ENCODE measurements around the gene BCAS3. TPM values are rescaled to one million over a fixed set of nuclear protein-coding genes. Genes with fewer than 3 reads are reported as not detected.

The BCAS3 gene
- total and polyA plus RNA-seq, 9 donors: 9.4 to 37.0 (median 21.6) TPM

DNA sequence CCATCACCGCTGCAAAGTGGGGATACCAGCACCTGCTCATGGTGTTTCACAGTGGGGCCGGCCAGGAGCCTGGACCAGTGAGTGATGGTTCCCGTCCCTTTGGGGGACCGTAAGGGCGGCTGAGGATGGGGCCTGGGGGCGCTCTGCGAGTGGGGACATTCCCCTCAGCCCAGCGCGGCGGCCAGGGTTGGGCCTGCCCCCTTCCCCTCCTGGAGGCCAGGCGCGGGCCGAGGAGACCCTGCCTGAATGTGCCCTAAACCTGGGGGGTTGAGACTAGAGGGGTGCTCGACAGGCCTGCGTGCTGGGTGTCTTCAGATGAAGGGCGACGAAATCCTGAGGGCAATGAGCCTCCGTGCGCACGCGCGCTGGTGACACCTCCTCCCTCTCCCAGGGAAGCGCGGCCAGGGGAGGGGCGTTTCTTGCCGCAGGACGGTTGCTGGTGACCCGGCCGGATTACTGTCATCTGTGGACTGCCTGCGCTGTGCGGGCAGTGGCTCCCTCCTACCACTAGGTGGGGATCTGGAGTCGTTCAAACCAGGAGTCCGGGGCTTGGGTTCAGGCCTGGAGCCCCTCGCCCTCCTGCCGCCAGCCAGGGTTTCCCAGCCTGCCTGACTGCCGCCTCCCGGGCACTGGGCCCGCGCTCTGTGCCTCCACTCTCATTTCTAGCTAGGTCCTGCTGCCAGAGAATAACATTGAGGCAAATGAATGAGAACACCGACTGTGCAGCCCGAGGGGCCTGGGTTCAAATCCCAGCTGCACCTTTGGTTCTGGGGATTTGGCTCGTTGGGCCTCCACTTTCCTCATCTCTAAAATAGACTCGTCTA is 739.1 kb downstream of the BCAS3 start:
- no peaks in the 10 kb centered on the region for H3K36me3 ChIP-seq
- peak overlapping the region in 1 of 2 donors; percentile 39 for H3K27ac ChIP-seq
- H3K27me3 ChIP-seq: no peaks in the 10 kb centered on the region
- 16 to 20% (median 19%) methylated on average over 42 to 43 of the region's 43 CpGs for WGBS, 3 donors
- no peaks in the 10 kb centered on the region for H3K9me3 ChIP-seq
- H3K4me3 ChIP-seq: no peak overlapping the region
- TF ChIP-seq POLR2A (IDR thresholded peaks at IDR 0.05) (no peak), CTCF (IDR thresholded peaks at IDR 0.05) (peak; percentile 68 to 83 (median 73)), EP300 (IDR thresholded peaks at IDR 0.05) (no peak)
- peaks cover 8% of the 10 kb centered on the region for H3K4me1 ChIP-seq (ENCODE audit: insufficient read depth)
- DNase-seq: peak; percentile 82 to 87 (median 85)
- intact Hi-C loops (cut with DNase I): loop anchor here in 3 of 4 donors (10.0 kb wide), 5 partner anchors 138 to 648 kb away; partner anchors contain the start of genes INTS2 (in 1 of the 3) and MED13 (in 1 of the 3)

GRCh38 chr17:61418449-61418848 is 740.8 kb downstream of the BCAS3 start:
- no peaks in the 10 kb centered on the region for H3K27me3 ChIP-seq
- WGBS, 3 donors: 69 to 86% (median 70%) methylated on average over 2 of the region's 2 CpGs
- intact Hi-C loops (cut with DNase I): loop anchor here in 3 of 4 donors (10.0 kb wide), 5 partner anchors 136 to 646 kb away; partner anchors contain the start of genes INTS2 (in 1 of the 3) and MED13 (in 1 of the 3)
- H3K4me3 ChIP-seq: no peak overlapping the region
- no peak for DNase-seq
- peaks cover 5% of the 10 kb centered on the region for H3K4me1 ChIP-seq (ENCODE audit: insufficient read depth)
- H3K27ac ChIP-seq: no peak overlapping the region
- TF ChIP-seq CTCF (IDR thresholded peaks at IDR 0.05) (no peak), POLR2A (IDR thresholded peaks at IDR 0.05) (no peak), EP300 (IDR thresholded peaks at IDR 0.05) (no peak)
- H3K9me3 ChIP-seq: no peaks in the 10 kb centered on the region
- H3K36me3 ChIP-seq: no peaks in the 10 kb centered on the region

DNA sequence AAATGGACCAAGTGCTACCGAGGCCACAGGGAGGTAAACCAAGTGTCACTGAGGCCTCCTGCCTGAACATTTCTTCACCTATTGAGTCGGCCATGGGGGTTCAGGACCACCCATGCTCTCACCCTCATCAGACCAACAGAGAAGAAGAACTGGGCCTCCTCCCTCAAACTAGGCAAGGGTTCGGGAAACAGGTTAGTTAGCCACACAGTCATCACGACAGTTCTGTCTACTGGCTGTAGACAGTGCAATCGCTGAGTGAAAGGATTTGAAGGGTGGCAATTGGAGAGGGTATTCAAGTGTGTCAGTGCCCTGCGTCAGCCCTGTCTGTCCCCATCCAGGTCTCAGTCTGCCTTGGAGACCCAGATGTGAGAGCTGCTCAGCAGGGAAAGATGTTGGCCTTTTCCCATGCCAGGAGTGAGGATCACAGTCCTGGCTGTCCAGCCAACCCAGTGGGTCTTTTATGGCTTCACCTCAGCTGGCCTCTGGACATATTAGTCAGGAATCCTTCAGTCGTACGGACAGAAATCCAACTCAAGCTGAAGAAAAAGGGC is 741.9 kb downstream of the BCAS3 start:
- no peak overlapping the region for H3K4me3 ChIP-seq
- no peaks in the 10 kb centered on the region for H3K27me3 ChIP-seq
- no peaks in the 10 kb centered on the region for H3K36me3 ChIP-seq
- no peaks in the 10 kb centered on the region for H3K9me3 ChIP-seq
- no peak for DNase-seq
- no peak for TF ChIP-seq EP300 (IDR thresholded peaks at IDR 0.05)
- TF ChIP-seq CTCF (IDR thresholded peaks at IDR 0.05): no peak
- no peak for TF ChIP-seq POLR2A (IDR thresholded peaks at IDR 0.05)
- no peak overlapping the region for H3K27ac ChIP-seq
- H3K4me1 ChIP-seq (ENCODE audit: insufficient read depth): peaks cover 5% of the 10 kb centered on the region
- intact Hi-C loops (cut with DNase I): loop anchor here in 3 of 4 donors (10.0 kb wide), 5 partner anchors 135 to 645 kb away; partner anchors contain the start of genes INTS2 (in 1 of the 3) and MED13 (in 1 of the 3)
- WGBS, 3 donors: 65 to 66% (median 66%) methylated on average over 8 of the region's 8 CpGs

DNA sequence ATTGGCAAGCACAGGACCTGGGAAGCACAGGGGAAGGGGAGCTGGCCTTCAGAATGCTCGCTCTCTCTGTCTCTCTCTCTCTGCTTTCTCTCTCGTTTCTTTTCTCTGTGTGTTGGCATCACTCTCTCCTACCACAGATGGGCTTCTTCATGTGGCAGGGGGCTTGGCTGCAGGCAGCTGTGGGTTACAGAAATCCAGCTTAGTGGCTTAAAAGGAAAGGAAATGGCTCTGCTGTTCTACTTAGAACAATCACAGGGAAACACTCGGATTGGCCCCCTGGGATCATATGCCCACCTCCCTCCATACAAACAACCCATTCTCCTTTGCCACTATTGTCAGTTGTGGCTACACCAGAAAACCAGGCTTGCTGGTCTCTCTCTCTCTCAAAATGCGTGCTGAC is 742.4 kb downstream of the BCAS3 start:
- TF ChIP-seq CTCF (IDR thresholded peaks at IDR 0.05) (no peak), EP300 (IDR thresholded peaks at IDR 0.05) (no peak), POLR2A (IDR thresholded peaks at IDR 0.05) (no peak)
- H3K36me3 ChIP-seq: no peaks in the 10 kb centered on the region
- H3K9me3 ChIP-seq: no peaks in the 10 kb centered on the region
- intact Hi-C loops (cut with DNase I): no loop called here
- H3K4me3 ChIP-seq: no peak overlapping the region
- peaks cover 5% of the 10 kb centered on the region for H3K4me1 ChIP-seq (ENCODE audit: insufficient read depth)
- DNase-seq: no peak
- no peaks in the 10 kb centered on the region for H3K27me3 ChIP-seq
- WGBS, 3 donors: 41 to 44% (median 42%) methylated on average over 4 of the region's 4 CpGs
- no peak overlapping the region for H3K27ac ChIP-seq

Data from ovary (tissue), 9 donors.